Loucy (cell line): ENCODE data around the gene CGREF1.

Experiments used
- H2AFZ ChIP-seq: fragments of 200-600 bp; sonication (generic); 2 replicates; pipeline ENCODE4 v1.6.0; 2016; ENCODE audit warnings: antibody characterized with exemption, mild to moderate bottlenecking, low read length, moderate library complexity
- H3F3A ChIP-seq: fragments of 200-600 bp; 2 replicates; pipeline ENCODE4 v1.6.0; 2016; ENCODE audit warnings: antibody characterized with exemption, low read depth, mild to moderate bottlenecking
- H3K27me3 ChIP-seq: fragments of 200-600 bp; sonication (generic); 2 replicates; pipeline ENCODE4 v1.6.1; 2014; ENCODE audit warnings: low read length, mild to moderate bottlenecking; ENCODE audit not compliant: insufficient read depth, poor library complexity, severe bottlenecking
- H3K36me3 ChIP-seq: fragments of 200-600 bp; sonication (generic); 2 replicates; pipeline ENCODE4 v1.6.1; 2016; ENCODE audit warnings: low read length; ENCODE audit not compliant: insufficient read depth
- H3K4me1 ChIP-seq: fragments of 200-600 bp; sonication (generic); 2 replicates; pipeline ENCODE4 v1.5.1; 2014; ENCODE audit warnings: low read length, mild to moderate bottlenecking; ENCODE audit not compliant: insufficient read depth, poor library complexity, severe bottlenecking
- H3K4me2 ChIP-seq: fragments of 200-600 bp; sonication (generic); 2 replicates; pipeline ENCODE4 v1.6.0; 2014; ENCODE audit warnings: antibody characterized with exemption, low read length, low read depth, mild to moderate bottlenecking; ENCODE audit not compliant: poor library complexity, severe bottlenecking
- H3K4me3 ChIP-seq: fragments of 200-600 bp; sonication (generic); 2 replicates; pipeline ENCODE4 v1.5.1; 2014; ENCODE audit warnings: low read length, mild to moderate bottlenecking, mixed read lengths; ENCODE audit not compliant: poor library complexity, severe bottlenecking
- H3K79me2 ChIP-seq: fragments of 200-600 bp; sonication (generic); 2 replicates; pipeline ENCODE4 v1.6.1; 2014; ENCODE audit warnings: low read length; ENCODE audit not compliant: insufficient read depth
- H3K9ac ChIP-seq: fragments of 200-600 bp; sonication (generic); 2 replicates; pipeline ENCODE4 v1.6.0; 2014; ENCODE audit warnings: mild to moderate bottlenecking, low read depth, low read length, moderate library complexity; ENCODE audit not compliant: poor library complexity, severe bottlenecking
- H3K9me2 ChIP-seq: fragments of 200-600 bp; sonication (generic); replicated peaks from 2 replicates; pipeline ENCODE4 v1.6.1; 2016; ENCODE audit warnings: low read depth, low read length, mixed read lengths
- H3K9me3 ChIP-seq: fragments of 200-600 bp; sonication (generic); 2 replicates; pipeline ENCODE4 v1.6.1; 2014; ENCODE audit warnings: mild to moderate bottlenecking, antibody characterized with exemption, low read length, low read depth; ENCODE audit not compliant: insufficient read depth
- H4K20me1 ChIP-seq: fragments of 200-600 bp; sonication (generic); 2 replicates; pipeline ENCODE4 v1.6.0; 2014; ENCODE audit warnings: antibody characterized with exemption, low read length, mild to moderate bottlenecking; ENCODE audit not compliant: insufficient read depth, poor library complexity, severe bottlenecking
- EZH2phosphoT487 ChIP-seq: fragments of 200-600 bp; IDR thresholded peaks from 2 replicates; pipeline ENCODE4 v1.6.1; 2018; ENCODE audit warnings: antibody characterized with exemption, mild to moderate bottlenecking, moderate library complexity, borderline replicate concordance
- TF ChIP-seq, protein P1 (sequence below): fragments of 200-600 bp; sonication (generic); conservative IDR thresholded peaks from 2 replicates; pipeline ENCODE4 v1.5.1; 2014; ENCODE audit warnings: mild to moderate bottlenecking, antibody characterized with exemption, low read length

CGREF1 gene

DNA sequence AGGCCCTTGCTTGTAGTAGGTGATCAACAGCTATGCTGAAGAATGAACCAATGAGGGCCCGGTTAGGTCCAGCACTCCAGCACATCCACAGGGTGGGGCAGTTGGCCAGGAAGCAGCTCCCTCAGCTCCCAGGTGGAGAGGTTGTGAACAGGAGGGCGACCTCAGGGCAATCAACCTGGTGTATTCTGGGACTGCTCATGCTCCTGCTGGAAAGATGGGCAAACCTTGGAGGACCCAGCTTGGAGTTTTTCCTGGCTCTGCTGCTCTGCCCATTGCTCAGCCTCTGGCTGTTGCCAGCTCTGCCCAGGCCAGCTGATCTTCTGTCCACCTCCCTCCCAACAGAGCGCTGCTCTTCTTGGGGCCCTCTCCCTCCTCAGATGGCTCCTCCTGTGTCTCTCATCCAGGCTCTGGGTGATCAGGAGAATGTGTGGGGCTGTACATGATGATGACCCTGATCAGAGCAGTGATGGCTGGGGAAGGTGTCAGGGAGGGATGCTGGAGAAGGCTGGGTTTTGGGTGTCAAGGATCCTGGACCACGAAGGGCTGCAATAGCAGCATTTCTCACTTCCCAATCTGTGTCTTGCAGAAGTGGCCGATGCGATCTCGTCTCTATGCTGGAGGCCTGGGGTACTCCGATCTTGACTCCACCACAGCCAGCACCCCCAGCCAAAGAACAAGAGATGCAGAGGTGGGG is 33.3 kb upstream of the CGREF1 start:
- Histone ChIP-seq H3K36me3 (no peaks in the 10 kb centered on the region), H4K20me1 (no peaks in the 10 kb centered on the region), H2AFZ (no peak overlapping the region), H3K4me2 (no peak overlapping the region), H3F3A (no peaks in the 10 kb centered on the region), H3K4me1 (no peaks in the 10 kb centered on the region), H3K27me3 (no peaks in the 10 kb centered on the region), H3K79me2 (no peaks in the 10 kb centered on the region), H3K9me2 (no peaks in the 10 kb centered on the region), H3K9ac (no peak overlapping the region), H3K9me3 (no peaks in the 10 kb centered on the region), H3K4me3 (no peak overlapping the region)
- TF ChIP-seq, protein P1, sequence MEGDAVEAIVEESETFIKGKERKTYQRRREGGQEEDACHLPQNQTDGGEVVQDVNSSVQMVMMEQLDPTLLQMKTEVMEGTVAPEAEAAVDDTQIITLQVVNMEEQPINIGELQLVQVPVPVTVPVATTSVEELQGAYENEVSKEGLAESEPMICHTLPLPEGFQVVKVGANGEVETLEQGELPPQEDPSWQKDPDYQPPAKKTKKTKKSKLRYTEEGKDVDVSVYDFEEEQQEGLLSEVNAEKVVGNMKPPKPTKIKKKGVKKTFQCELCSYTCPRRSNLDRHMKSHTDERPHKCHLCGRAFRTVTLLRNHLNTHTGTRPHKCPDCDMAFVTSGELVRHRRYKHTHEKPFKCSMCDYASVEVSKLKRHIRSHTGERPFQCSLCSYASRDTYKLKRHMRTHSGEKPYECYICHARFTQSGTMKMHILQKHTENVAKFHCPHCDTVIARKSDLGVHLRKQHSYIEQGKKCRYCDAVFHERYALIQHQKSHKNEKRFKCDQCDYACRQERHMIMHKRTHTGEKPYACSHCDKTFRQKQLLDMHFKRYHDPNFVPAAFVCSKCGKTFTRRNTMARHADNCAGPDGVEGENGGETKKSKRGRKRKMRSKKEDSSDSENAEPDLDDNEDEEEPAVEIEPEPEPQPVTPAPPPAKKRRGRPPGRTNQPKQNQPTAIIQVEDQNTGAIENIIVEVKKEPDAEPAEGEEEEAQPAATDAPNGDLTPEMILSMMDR: no peak
- TF ChIP-seq EZH2phosphoT487: no peak

DNA sequence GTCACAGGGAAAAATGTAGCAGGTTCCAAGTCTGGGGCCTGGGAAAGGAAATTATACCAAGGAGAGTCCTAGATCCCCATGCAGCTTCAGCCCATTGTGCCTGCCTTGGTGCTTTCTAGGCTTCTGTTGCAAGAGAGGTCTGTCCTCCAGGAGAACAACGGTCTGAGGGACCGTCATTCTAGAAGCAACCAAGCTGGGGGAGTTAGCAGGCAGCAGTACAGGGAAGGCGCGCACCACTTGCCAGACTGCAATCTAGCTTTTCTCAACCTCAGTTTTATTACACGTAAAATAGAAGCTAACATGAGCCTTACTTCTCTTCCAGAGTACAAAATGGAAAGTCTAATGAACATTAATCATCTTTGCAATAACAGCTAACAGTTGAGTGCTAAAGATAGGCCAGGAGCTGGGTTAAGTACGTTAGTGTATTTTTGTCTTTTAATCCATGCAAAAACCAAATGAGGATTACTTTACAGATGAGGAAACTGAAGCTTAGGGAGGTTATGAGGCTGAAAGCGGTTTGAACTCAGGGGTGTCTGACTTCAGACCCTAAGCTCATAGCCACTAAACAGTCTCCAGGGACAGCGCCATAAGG is 31.8 kb upstream of the CGREF1 start:
- Histone ChIP-seq H4K20me1 (no peaks in the 10 kb centered on the region), H2AFZ (no peak overlapping the region), H3K4me3 (no peak overlapping the region), H3K9me2 (no peaks in the 10 kb centered on the region), H3K36me3 (no peaks in the 10 kb centered on the region), H3K9ac (no peak overlapping the region), H3K4me2 (no peak overlapping the region), H3K4me1 (no peaks in the 10 kb centered on the region), H3F3A (no peaks in the 10 kb centered on the region), H3K9me3 (no peaks in the 10 kb centered on the region), H3K27me3 (no peaks in the 10 kb centered on the region), H3K79me2 (no peaks in the 10 kb centered on the region)
- no peak for TF ChIP-seq EZH2phosphoT487
- TF ChIP-seq, protein P1: no peak

DNA sequence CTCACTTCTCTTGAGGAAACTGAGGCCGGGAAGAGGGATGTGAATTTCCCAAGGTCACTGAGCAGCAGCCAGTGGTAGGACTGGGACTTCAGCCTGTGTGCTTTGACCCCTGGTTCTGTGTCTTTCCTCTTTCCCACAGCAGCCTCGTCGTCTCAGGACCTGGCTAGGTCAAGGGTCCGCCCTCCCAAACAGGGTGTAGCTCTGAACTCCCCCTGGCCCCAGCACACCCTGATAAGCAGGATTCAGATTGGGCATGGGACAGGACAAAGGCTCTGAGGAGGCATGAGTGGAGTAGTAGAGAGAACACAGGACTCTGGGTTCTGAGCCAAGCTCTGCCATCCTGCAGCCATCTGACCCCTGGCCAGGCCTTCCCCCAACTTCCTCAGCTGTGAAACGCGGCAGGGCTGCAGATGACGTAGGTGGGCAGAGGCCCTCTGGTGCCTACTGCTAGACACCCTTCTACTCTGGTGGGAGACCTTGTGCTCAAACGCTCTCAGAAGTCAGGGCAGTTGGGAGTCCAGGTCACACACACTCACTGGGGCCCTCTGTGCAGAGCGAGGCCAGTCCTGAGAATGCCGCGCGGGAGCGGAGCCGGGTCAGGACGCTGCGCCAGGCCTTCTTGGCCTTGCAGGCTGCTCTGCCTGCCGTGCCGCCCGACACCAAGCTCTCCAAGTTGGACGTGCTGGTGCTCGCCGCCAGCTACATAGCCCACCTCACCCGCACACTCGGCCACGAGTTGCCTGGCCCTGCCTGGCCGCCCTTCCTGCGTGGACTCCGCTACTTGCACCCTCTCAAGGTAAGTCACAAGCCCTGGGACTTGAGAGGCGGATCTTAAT is 30.9 kb upstream of the CGREF1 start:
- Histone ChIP-seq H3K36me3 (no peaks in the 10 kb centered on the region), H3K9me3 (no peaks in the 10 kb centered on the region), H3K27me3 (no peaks in the 10 kb centered on the region), H3K4me2 (no peak overlapping the region), H3K9ac (no peak overlapping the region), H2AFZ (no peak overlapping the region), H3F3A (no peaks in the 10 kb centered on the region), H3K9me2 (no peaks in the 10 kb centered on the region), H3K4me3 (no peak overlapping the region), H3K4me1 (no peaks in the 10 kb centered on the region), H4K20me1 (no peaks in the 10 kb centered on the region), H3K79me2 (no peaks in the 10 kb centered on the region)
- TF ChIP-seq EZH2phosphoT487: no peak
- TF ChIP-seq, protein P1: no peak
